Bronchial epithelial cell (primary cell): Measurements from ENCODE around the gene GRIN3A. TPM values are rescaled to one million over a fixed set of nuclear protein-coding genes. Genes with fewer than 3 reads are reported as not detected.

ENCODE experiments used
- DNase-seq: peaks from one replicate; pipeline ENCODE4 v3.0.0-alpha.2; 2010; ENCODE audit warnings: low read depth
- FAIRE-seq: peaks from 2 replicates; lab custom pipeline; 2011; peaks lifted over from hg19 to GRCh38; lab: Jason Lieb, UNC
- H3K27me3 ChIP-seq: 2 replicates; pipeline ENCODE4 v1.5.1; 2011; ENCODE audit warnings: low read length; ENCODE audit not compliant: control insufficient read depth, insufficient read depth
- H3K36me3 ChIP-seq: 2 replicates; pipeline ENCODE4 v1.5.1; 2011; ENCODE audit warnings: low read length; ENCODE audit not compliant: control insufficient read depth, insufficient read depth
- H3K4me3 ChIP-seq: 2 replicates; pipeline ENCODE4 v1.5.1; 2011; ENCODE audit warnings: mild to moderate bottlenecking, low read depth, low read length, control low read depth
- CTCF ChIP-seq: IDR thresholded peaks from 2 replicates; pipeline ENCODE4 v1.5.1; 2011; ENCODE audit warnings: mild to moderate bottlenecking, moderate library complexity, low read length, control low read depth, inconsistent platforms; ENCODE audit not compliant: insufficient read depth, severe bottlenecking
- total RNA-seq: library from RNA; depleted of rRNA; stranded (reverse); fragments of >200 nt; gene quantifications from 2 replicates; pipeline ENCODE4 v1.2.1, GENCODE V29; 2014

GRIN3A gene
- total RNA-seq, 1 donor from 2014 or later, result not detected

- peak; percentile 94 for DNase-seq
- peak within 1 kb of the TSS; percentile 68 for H3K4me3 ChIP-seq
- TF ChIP-seq CTCF, result no peak
- peaks cover 4% of the 10 kb centered on the region for H3K36me3 ChIP-seq
- H3K27me3 ChIP-seq, result no peaks in the 10 kb centered on the region
- FAIRE-seq, result no peak
Observed at GRCh38 chr9:101533334-101534204, 204.9 kb downstream of the GRIN3A start, which contains the start of gene RNF20. RNF20 (plus strand) TSS chr9:101533853; CDS start chr9:101535424, 1,571 bp downstream.

- Histone ChIP-seq H3K27me3 (no peaks in the 10 kb centered on the region), H3K36me3 (no peaks in the 10 kb centered on the region), H3K4me3 (no peak overlapping the region)
- DNase-seq (peak; percentile 72), FAIRE-seq (no peak)
- peak; percentile 74 for TF ChIP-seq CTCF
Observed at GRCh38 chr9:101530076-101530711, 208.3 kb downstream of the GRIN3A start.

- DNase-seq (no peak), FAIRE-seq (no peak)
- no peak overlapping the region for H3K4me3 ChIP-seq
- no peak for TF ChIP-seq CTCF
- no peaks in the 10 kb centered on the region for H3K36me3 ChIP-seq
- H3K27me3 ChIP-seq, result no peaks in the 10 kb centered on the region
Observed at GRCh38 chr9:101528015-101528414, 210.4 kb downstream of the GRIN3A start.

- FAIRE-seq (no peak), DNase-seq (peak; percentile 84)
- Histone ChIP-seq H3K4me3 (no peak overlapping the region), H3K27me3 (peaks cover 1% of the 10 kb centered on the region), H3K36me3 (no peaks in the 10 kb centered on the region)
- TF ChIP-seq CTCF, result no peak
Observed at GRCh38 chr9:101527066-101527465, 211.4 kb downstream of the GRIN3A start.

- FAIRE-seq, result no peak
- Histone ChIP-seq H3K36me3 (no peaks in the 10 kb centered on the region), H3K27me3 (peaks cover 1% of the 10 kb centered on the region), H3K4me3 (no peak overlapping the region)
- no peak for DNase-seq
- TF ChIP-seq CTCF, result no peak
Observed at GRCh38 chr9:101524371-101524770, 214.1 kb downstream of the GRIN3A start.

Other genes starting within 250 kb of the GRIN3A start
- gene RNF20, start 204.8 kb downstream of the GRIN3A start, total RNA-seq, result 37.6 and 56.3 TPM in 2 replicates
- gene PPP3R2, start 143.7 kb downstream of the GRIN3A start, total RNA-seq, result not detected in 2 replicates